Motor neuron (in vitro differentiated cells): ENCODE data around the gene SYNJ1. TPM values are rescaled to one million over a fixed set of nuclear protein-coding genes. Genes with fewer than 3 reads are reported as not detected.
"Not testable (repeated sequence)": the region's sequence is repeated elsewhere in the genome, so short reads cannot be mapped to it uniquely, and the experiment has no call there.

ENCODE experiments used
- ATAC-seq, 8 experiments: fragments of 200-7000 bp; cut with Tn5 transposase; replicated peaks in 6 of 8; 2 replicates each; pipeline ENCODE4 v1.8.0; 2021; ENCODE audit warnings: mild to moderate bottlenecking in 8 of 8, moderate library complexity in 8 of 8
- H3K27ac ChIP-seq, 2 donors: fragments of 250-450 bp; sonication (Bioruptor Pico); 2 replicates each; pipeline ENCODE4 v1.9.0; 2021; ENCODE audit warnings: antibody characterized with exemption in 2 of 2, mild to moderate bottlenecking in 2 of 2, moderate library complexity in 1 of 2
- H3K4me1 ChIP-seq, 2 donors: fragments of 250-450 bp; sonication (Bioruptor Pico); replicated peaks in 1 of 2; 2 replicates each; pipeline ENCODE4 v1.6.1; 2021; ENCODE audit warnings: antibody characterized with exemption in 2 of 2, mild to moderate bottlenecking in 2 of 2, moderate library complexity in 1 of 2
- H3K4me3 ChIP-seq, 5 donors: fragments of 250-450 bp; sonication (Bioruptor Pico); 2 replicates each; pipeline ENCODE4 v1.9.0; 2021; ENCODE audit warnings: antibody characterized with exemption in 5 of 5, mild to moderate bottlenecking in 5 of 5, moderate library complexity in 4 of 5
- WGBS, 10 experiments: fragments of 450-650 bp; shearing (Covaris generic); methylation state at CpG; one replicate each; pipeline ENCODE4 v1.0.0; 2022; 5-methylcytosine and 5-hydroxymethylcytosine counted together
- in situ Hi-C, 9 experiments: fragments of 400-800 bp; cut with MboI; loops; one replicate each; pipeline ENCODE4 v1.15.0; 2021; ENCODE audit warnings: low sequenced_read_pairs in 9 of 9, low pct_unique_long_range_greater_than_20kb in 2 of 9; ENCODE audit not compliant: unreplicated experiment in 9 of 9
- total RNA-seq, 8 experiments: library from RNA; unstranded; fragments of 300-600 nt; gene quantifications; 2 replicates each; pipeline versions ENCODE4 v1.2.3 to v1.2.4, GENCODE V29; 2022

Gene SYNJ1
- total RNA-seq, 8 experiments from 2014 or later: 5.1 to 22.7 (median 11.2) TPM

- ATAC-seq, in situ Hi-C loops, H3K4me3 ChIP-seq, H3K27ac ChIP-seq, H3K4me1 ChIP-seq: not testable (repeated sequence)
- WGBS, 10 experiments: 100% methylated on average over 1 of the region's 2 CpGs; no CpG with 5 or more reads in 5 of the 10 experiments
Measured at GRCh38 chr21:32664095-32664494, 63.7 kb downstream of the SYNJ1 start.

DNA sequence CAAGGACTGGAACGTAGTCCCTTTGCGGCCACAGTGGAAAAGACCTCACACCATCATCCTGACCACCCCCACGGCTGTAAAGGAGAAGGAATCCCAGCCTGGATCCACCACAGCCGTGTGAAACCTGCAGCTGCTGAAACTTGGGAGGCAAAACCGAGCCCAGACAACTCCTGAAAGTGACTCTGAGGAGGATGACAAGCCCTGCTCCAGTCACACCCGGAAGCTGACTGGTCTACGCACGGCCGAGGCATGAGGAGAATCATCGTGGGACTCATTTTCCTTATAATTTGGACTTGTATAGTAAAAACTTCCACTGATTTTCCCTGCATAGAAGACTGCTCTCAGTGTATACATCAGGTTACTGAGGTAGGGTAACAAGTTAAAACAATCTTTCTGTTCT, 65.8 kb downstream of the SYNJ1 start:
- H3K4me3 ChIP-seq, H3K27ac ChIP-seq, H3K4me1 ChIP-seq, ATAC-seq, in situ Hi-C loops: not testable (repeated sequence)
- 100% methylated on average over 2 of the region's 10 CpGs; no CpG with 5 or more reads in 8 of the 10 experiments for WGBS, 10 experiments

DNA sequence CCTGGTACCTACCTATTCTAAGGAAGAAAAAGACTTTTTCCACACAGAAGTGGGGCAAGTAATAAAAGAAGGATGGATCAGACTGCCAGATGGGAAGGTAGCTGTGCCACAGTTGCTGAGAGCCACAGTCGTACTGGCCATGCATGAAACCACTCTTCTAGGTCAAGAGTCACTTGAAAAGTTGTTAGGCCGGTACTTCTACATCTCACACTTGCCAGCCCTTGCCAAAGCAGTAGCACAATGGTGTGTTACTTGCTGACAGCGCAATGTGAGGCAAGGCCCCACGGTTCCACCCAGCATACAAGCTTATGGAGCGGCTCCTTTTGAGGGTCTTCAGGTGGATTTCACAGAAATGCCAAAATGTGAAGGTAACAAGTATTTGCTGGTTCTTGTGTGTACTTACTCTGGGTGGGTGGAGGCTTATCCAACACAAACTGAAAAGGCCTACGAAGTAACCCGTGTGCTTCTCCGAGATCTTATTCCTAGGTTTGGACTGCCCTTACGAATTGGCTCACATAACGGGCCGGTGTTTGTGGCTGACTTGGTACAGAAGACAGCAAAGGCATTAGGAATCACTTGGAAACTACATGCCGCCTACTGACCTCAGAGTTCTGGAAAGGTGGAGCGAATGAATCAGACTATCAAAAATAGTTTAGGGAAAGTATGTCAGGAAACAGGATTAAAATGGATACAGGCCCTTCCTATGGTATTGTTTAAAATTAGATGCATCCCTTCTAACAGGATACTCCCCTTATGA, 66.6 kb downstream of the SYNJ1 start:
- ATAC-seq, H3K27ac ChIP-seq, H3K4me1 ChIP-seq, in situ Hi-C loops, H3K4me3 ChIP-seq: not testable (repeated sequence)
- WGBS, 10 experiments: 80 to 100% (median 96%) methylated on average over 1 to 9 of the region's 13 CpGs; no CpG with 5 or more reads in 2 of the 10 experiments

DNA sequence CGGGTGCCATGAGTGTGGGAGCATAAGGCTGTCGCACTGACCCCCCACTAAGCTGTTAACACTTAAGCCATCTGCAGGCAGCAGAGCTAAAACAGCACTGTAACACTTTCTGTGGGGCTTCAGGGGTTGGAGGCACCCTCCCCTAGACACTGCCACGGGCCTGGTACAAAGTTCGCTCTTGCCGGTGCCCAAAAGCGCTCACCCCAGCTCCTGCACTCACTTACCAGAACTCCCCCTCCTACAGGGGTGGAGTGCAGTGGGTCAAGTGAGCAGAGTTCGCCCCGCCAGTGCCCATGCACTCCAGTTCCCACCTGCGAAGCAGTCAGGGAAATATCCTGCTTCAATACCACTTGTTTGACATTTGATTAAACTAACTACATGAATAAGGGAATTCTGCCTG, 69.3 kb downstream of the SYNJ1 start:
- Histone ChIP-seq H3K27ac (no peak overlapping the region), H3K4me3 (no peak overlapping the region), H3K4me1 (no peaks in the 10 kb centered on the region)
- no peak for ATAC-seq
- in situ Hi-C loops: no loop called here
- WGBS, 10 experiments: 88 to 100% (median 96%) methylated on average over 1 to 6 of the region's 9 CpGs; no CpG with 5 or more reads in 2 of the 10 experiments

DNA sequence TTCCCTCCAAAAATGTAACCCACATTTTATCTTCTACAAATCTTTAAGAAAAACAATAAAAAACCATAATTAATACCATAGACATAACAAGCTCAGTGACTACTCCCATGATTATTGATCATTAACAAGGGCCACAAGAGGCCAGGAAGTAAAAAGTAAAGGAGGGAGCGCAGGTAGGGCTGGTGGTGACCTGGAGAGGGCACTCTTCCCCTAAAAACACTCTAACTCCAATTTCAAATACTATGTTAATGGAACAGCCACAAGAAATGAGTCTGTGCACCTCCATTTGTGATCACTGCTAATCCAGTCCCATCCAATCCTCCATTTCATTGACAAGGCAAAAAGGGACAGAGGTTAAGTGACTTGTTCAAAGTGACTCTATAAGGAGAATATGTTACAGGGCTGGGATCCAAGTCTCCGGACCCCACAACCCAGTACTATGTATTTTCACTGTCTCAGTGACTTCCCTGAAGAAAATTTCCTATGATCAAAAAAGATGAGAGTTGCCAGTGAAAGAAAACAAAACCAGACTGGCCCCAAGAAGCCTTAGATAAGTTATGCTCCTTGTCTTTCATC, 74.4 kb downstream of the SYNJ1 start:
- H3K4me1 ChIP-seq: no peaks in the 10 kb centered on the region
- in situ Hi-C loops: no loop called here
- 70 to 100% (median 91%) methylated on average over 1 to 2 of the region's 2 CpGs; no CpG with 5 or more reads in 1 of the 10 experiments for WGBS, 10 experiments
- H3K27ac ChIP-seq: no peak overlapping the region
- ATAC-seq: peak in 4 of 8 experiments; percentile 52 to 93 (median 88)
- H3K4me3 ChIP-seq: no peak overlapping the region

DNA sequence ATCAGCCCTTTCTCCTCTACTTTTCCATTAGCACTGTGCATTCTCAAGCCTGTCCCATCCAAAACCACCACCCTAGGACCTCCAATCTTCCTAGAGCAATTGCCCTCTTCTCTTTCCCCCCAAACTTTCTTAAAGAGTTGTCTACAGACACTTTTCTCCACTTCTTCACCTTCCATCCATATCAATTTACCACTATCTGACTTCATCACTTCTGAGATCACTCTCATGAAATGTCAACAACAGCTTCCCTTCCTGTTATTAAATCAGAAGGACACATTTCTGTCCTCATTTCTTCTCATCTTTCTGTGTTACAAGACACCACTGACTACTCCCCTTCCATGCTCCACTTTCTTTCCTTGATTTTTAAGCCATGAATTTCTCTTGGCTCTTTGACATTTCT, 79.6 kb downstream of the SYNJ1 start:
- H3K4me3 ChIP-seq: no peak overlapping the region
- ATAC-seq: no peak
- no peaks in the 10 kb centered on the region for H3K4me1 ChIP-seq
- in situ Hi-C loops: no loop called here
- no peak overlapping the region for H3K27ac ChIP-seq

- Histone ChIP-seq H3K4me3 (no peak overlapping the region), H3K4me1 (no peaks in the 10 kb centered on the region), H3K27ac (no peak overlapping the region)
- 0 to 100% (median 52%) methylated on average over 1 to 4 of the region's 19 CpGs for WGBS, 10 experiments
- ATAC-seq: no peak
- in situ Hi-C loops: no loop called here
Measured at GRCh38 chr21:32645261-32646182, 82.3 kb downstream of the SYNJ1 start.

- in situ Hi-C loops: no loop called here
- Histone ChIP-seq H3K4me3 (no peak overlapping the region), H3K27ac (no peak overlapping the region), H3K4me1 (no peaks in the 10 kb centered on the region)
- 69 to 98% (median 84%) methylated on average over 1 to 9 of the region's 10 CpGs for WGBS, 10 experiments
- ATAC-seq: peak in 1 of 8 experiments; percentile 26
Measured at GRCh38 chr21:32641710-32642698, 85.8 kb downstream of the SYNJ1 start.

DNA sequence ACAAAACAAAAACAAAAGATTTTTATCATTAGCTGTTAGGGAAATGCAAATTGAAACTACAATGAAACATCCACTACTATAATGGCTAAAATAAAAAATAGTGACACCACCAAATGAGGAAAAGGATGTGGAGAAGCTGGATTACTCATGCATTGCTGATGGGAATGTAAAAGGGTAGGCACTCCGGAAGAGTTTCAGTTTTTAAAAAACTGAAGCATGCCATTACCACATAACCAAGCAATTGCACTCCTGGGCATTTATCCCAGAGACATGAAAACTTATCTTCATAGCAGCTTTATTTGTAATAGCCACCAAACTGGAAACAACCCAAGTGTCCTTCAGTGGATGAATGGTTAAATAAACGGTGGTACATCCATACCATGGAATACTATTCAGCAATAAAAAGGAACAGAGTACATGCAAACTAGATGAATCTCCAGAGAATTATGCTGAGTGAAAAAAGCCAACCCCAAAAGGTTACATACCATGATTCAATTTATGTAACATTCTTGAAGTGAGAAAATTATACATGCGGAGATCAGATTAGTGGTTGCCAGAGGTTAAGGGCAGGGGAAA, 101.1 kb downstream of the SYNJ1 start:
- Histone ChIP-seq H3K4me3 (no peak overlapping the region), H3K4me1 (no peaks in the 10 kb centered on the region), H3K27ac (no peak overlapping the region)
- in situ Hi-C loops: no loop called here
- ATAC-seq: no peak
- WGBS, 10 experiments: 50 to 100% (median 88%) methylated on average over 1 to 3 of the region's 3 CpGs

- not testable (repeated sequence) for H3K4me3 ChIP-seq, H3K4me1 ChIP-seq, ATAC-seq, H3K27ac ChIP-seq
- 78 to 100% methylated on average over 1 to 3 of the region's 6 CpGs; no CpG with 5 or more reads in 8 of the 10 experiments for WGBS, 10 experiments
- in situ Hi-C loops: loop anchor here in 1 of 9 experiments (25.0 kb wide), 1 partner anchor 206 kb away; the partner anchor contains the start of gene EVA1C
Measured at GRCh38 chr21:32618218-32618617, 109.6 kb downstream of the SYNJ1 start.

- Histone ChIP-seq H3K27ac (peak overlapping the region in 1 of 2 donors; percentile 94), H3K4me1 (peaks cover 4 to 7% of the 10 kb centered on the region in 2 donors), H3K4me3 (peak overlapping the region; percentile 55 to 89 (median 70))
- ATAC-seq: no peak
- 45 to 96% (median 69%) methylated on average over 2 to 11 of the region's 16 CpGs for WGBS, 10 experiments
- in situ Hi-C loops: loop anchor here in 1 of 9 experiments (25.0 kb wide), 1 partner anchor 201 kb away; the partner anchor contains the start of gene EVA1C
Measured at GRCh38 chr21:32613436-32614043, 114.3 kb downstream of the SYNJ1 start.
